LHCN-M2 (cell line): ENCODE results near the gene OR5AN1. TPM values are rescaled to one million over a fixed set of nuclear protein-coding genes. Genes with fewer than 3 reads are reported as not detected.

ENCODE experiments used
- total RNA-seq: library from RNA; depleted of rRNA; stranded (reverse); fragments of >200 nt; gene quantifications from 2 replicates; pipeline ENCODE4 v1.2.3, GENCODE V29; 2014; rRNA removed

The OR5AN1 gene
- total RNA-seq, 1 experiment from 2014 or later = not detected

Other genes with a start within 250 kb of the OR5AN1 start
- 80.3 and 80.8 TPM in 2 replicates for gene FAM111A, start 216.0 kb upstream of the OR5AN1 start, total RNA-seq
- gene DTX4, start 186.8 kb upstream of the OR5AN1 start, total RNA-seq = 0.38 and 1.2 TPM in 2 replicates
- gene MPEG1, start 146.0 kb upstream of the OR5AN1 start, total RNA-seq = not detected in 2 replicates
- gene OR5A2, start 67.5 kb downstream of the OR5AN1 start, total RNA-seq = not detected in 2 replicates
- gene OR5A1, start 77.6 kb downstream of the OR5AN1 start, total RNA-seq = not detected in 2 replicates
- gene OR4D6, start 98.1 kb downstream of the OR5AN1 start, total RNA-seq = not detected in 2 replicates
- gene OR4D10, start 114.4 kb downstream of the OR5AN1 start, total RNA-seq = not detected in 2 replicates
- gene OR4D11, start 144.7 kb downstream of the OR5AN1 start, total RNA-seq = not detected in 2 replicates
- not detected in 2 replicates for gene OR4D9, start 152.6 kb downstream of the OR5AN1 start, total RNA-seq